GM19035 (cell line): ENCODE measurements around the gene PEX7.
"Not testable (repeated sequence)": the region's sequence is repeated elsewhere in the genome, so short reads cannot be mapped to it uniquely, and the experiment has no call there.

Source experiments
- ATAC-seq: cut with Tn5 transposase; IDR thresholded peaks from one replicate; pipeline ENCODE4 v1.9.1; 2021; ENCODE audit not compliant: unreplicated experiment

The PEX7 gene

GRCh38 chr6:136893187-136893586 is 70.8 kb downstream of the PEX7 start:
- ATAC-seq: no peak

DNA sequence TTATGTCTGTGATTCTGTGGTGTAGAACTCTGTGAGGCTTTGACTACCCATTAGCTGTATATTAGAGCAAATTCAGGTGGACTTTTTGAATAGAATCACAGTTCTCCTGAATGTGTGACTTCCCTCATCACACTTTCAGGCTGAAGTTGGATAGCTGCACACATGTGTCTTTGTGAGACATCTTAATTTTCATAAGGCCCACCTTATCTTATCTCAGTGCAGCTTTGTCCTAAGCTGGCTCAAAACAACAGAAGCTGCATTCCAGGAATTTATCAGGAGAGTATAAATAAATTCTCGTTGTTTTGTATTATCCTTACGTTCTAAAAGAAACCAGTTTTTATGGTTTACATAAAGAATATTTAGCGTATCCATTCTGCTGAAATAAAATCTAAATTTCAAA is 73.5 kb downstream of the PEX7 start:
- no peak for ATAC-seq

GRCh38 chr6:136897071-136897470 is 74.7 kb downstream of the PEX7 start:
- ATAC-seq: no peak

- no peak for ATAC-seq
Measured at GRCh38 chr6:136901212-136901784, 78.9 kb downstream of the PEX7 start.

DNA sequence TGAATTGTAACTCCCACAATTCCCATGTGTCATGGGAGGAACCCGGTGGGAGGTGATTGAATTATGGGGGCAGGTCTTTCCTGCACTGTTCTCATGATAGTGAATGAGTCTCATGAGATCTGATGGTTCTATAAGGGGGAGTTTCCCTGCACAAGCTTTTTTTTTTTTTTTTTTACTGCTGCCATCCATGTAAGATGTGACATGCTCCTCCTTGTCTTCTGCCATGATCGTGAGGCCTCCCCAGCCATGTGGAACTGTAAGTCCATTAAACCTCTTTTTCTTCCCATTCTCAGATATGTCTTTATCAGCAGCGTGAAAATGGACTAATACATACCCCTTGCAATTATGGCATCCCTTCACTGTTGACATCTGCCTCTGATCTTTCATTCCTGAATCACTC is 82.1 kb downstream of the PEX7 start:
- ATAC-seq: not testable (repeated sequence)

GRCh38 chr6:136914947-136915346 is 92.6 kb downstream of the PEX7 start:
- no peak for ATAC-seq

DNA sequence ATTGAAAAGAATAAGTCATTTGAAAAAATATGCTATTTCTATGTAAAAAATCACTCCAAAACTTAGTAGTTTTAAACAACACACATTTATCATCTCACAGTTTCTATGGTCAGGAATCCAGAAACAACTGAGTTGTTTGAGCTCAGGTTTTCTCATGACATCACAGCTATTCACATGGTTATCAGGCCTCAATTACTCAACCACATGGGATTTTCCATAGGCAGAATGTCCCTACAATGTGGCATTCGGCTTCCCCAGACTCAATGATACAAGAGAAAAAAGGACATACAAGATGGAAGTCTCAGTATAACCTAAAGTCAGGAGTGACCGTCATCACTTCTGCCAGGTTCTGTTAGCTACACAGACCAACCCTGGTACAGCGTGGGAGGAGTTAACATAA is 96.3 kb downstream of the PEX7 start:
- ATAC-seq: no peak

- ATAC-seq: no peak
Measured at GRCh38 chr6:136920216-136920615, 97.8 kb downstream of the PEX7 start.

DNA sequence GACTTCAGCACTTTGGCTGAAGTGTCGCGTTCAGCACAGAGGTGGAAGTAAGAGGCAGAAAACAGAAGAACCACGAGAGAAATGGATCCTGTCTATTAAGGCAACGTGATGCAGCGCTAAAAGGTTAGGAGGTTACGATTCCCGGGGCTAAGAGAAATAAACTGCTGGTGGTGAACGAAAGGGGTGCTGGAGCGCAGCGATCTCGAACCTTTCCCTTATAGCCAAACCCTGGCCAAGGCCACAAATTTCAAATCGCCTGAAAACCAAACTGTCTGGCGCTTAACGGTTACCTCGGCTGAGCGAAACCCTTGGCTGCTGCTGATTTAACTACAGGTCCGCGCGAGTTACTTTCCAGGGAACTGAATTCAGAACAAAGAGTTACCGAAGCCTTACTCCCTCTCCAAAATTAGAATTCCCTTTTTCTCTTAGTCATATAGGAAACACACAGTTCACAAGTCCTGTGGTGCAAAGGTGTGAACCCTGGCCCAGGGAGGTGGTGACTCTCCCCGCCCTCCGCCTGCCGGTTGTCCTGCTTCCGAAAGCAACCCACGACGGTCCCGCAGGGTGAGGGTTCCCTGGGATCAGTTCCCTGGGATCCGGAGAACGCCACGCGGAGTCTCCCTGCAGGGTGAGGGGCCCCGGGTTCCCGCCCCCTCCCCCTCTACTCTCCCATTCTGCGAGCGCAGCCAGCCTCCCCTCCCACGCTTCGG is 98.4 kb downstream of the PEX7 start:
- no peak for ATAC-seq

GRCh38 chr6:136921381-136921935 is 99.1 kb downstream of the PEX7 start:
- no peak for ATAC-seq

DNA sequence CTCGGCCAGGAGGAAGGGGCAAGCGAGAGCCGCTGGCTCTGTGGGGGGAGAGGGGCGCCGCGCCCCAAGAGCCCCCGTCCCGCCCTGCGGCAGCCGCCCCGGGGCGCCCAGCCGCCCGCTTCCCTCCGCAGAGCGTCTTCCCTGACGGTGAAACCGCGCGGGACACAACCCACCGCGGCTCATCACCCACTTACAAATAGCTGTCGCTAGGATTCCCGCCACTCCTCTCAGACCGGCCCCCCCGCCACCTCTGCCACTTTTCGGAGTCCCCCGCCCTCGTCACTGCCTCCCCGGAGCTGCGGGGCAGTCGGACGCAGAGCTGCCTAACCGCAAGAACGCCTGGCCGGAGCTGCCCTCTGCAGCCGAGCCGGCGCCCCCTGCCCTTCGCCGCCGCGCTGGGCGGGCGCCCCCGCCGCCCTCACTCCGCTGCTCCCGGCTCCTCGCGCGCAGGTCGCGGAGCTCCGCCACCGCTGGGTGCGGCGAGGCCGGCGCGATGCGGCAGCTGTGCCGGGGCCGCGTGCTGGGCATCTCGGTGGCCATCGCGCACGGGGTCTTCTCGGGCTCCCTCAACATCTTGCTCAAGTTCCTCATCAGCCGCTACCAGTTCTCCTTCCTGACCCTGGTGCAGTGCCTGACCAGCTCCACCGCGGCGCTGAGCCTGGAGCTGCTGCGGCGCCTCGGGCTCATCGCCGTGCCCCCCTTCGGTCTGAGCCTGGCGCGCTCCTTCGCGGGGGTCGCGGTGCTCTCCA is 99.7 kb downstream of the PEX7 start, which contains the start of gene SLC35D3:
SLC35D3 (plus strand) TSS at position 366 of the 749 bp plus-strand sequence; CDS start at position 494, 128 bp downstream.
- ATAC-seq: no peak

DNA sequence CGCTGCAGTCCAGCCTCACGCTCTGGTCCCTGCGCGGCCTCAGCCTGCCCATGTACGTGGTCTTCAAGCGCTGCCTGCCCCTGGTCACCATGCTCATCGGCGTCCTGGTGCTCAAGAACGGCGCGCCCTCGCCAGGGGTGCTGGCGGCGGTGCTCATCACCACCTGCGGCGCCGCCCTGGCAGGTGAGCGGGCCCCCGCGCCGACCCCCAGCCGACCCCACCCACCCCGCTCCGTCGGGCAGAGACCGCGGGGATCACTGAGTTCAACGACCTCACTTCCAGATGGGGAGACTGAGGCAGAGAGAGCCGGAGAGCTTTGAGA is 100.3 kb downstream of the PEX7 start:
- no peak for ATAC-seq

GRCh38 chr6:136923116-136923953 is 100.9 kb downstream of the PEX7 start:
- no peak for ATAC-seq

DNA sequence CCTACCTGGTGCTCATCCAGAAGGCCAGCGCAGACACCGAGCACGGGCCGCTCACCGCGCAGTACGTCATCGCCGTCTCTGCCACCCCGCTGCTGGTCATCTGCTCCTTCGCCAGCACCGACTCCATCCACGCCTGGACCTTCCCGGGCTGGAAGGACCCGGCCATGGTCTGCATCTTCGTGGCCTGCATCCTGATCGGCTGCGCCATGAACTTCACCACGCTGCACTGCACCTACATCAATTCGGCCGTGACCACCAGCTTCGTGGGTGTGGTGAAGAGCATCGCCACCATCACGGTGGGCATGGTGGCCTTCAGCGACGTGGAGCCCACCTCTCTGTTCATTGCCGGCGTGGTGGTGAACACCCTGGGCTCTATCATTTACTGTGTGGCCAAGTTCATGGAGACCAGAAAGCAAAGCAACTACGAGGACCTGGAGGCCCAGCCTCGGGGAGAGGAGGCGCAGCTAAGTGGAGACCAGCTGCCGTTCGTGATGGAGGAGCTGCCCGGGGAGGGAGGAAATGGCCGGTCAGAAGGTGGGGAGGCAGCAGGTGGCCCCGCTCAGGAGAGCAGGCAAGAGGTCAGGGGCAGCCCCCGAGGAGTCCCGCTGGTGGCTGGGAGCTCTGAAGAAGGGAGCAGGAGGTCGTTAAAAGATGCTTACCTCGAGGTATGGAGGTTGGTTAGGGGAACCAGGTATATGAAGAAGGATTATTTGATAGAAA is 101.7 kb downstream of the PEX7 start:
- no peak for ATAC-seq

DNA sequence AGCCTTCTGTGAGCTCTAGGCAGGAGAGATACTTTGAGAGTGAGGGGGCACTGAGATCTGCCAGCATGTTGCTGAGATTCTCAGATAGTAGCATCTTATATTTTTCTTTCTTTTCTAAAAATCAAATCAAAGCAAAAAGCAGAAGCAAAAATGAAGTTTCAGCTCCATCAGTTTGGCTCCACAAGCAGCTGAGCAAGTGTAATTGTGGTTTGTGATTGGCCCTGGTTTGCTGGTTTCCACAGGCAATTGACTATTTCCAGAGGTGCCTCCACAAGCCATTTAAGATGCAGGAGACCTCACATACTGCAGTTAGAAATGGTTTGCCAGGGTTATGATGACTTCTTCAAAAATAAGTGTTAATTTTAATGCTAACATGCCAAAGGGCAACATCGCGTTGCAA is 104.0 kb downstream of the PEX7 start:
- ATAC-seq: no peak

- ATAC-seq: no peak
Measured at GRCh38 chr6:136927292-136927691, 104.9 kb downstream of the PEX7 start.

GRCh38 chr6:136930528-136930927 is 108.1 kb downstream of the PEX7 start:
- ATAC-seq: no peak

DNA sequence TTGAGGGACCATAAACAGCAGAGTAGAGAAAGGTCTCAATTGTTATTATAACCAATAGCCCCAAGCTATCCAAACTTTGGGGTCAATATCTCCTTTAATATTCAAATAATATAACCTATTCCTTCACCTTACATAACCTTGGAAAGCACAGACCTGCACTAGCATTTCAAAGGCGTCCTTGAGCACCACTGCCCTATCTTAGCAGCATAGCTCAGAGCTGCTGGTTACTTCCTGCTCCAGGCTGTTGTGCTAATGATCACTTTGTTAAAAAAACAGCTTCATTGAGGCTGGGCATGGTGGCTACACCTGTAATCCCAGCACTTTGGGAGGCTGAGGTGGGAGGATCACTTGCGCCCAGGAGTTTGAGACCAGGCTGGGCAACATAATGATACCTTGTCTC is 110.2 kb downstream of the PEX7 start:
- ATAC-seq: no peak

- ATAC-seq: no peak
Measured at GRCh38 chr6:136945072-136945471, 122.7 kb downstream of the PEX7 start.

DNA sequence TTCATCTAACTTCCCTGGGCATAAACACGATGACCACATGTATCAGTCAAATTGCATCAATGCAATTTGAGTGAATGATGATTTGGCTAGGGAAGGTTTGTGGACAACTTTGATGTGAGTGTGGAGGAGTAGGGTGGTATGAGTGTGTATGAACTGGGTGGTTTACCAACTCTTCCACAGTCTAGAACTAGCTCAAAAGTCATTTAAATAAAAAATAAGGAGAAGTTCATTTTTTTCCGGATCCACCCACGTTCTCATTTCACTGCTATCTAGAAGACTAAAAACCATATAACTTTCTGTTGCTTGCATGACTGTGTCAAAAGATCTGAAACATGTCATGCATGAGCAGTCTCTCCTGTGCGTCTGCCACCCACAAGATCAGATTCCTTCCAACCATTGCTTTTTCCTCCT is 123.3 kb downstream of the PEX7 start:
- ATAC-seq: no peak
